HG03378 (cell line): ENCODE data around the gene ST3GAL3.
A peak's percentile ranks its signal among the peaks of the same experiment; 100 is the strongest.

Source experiments
- ATAC-seq: cut with Tn5 transposase; IDR thresholded peaks from one replicate; pipeline ENCODE4 v1.9.1; 2021; ENCODE audit warnings: mild to moderate bottlenecking, moderate library complexity; ENCODE audit not compliant: unreplicated experiment

ST3GAL3 gene

DNA sequence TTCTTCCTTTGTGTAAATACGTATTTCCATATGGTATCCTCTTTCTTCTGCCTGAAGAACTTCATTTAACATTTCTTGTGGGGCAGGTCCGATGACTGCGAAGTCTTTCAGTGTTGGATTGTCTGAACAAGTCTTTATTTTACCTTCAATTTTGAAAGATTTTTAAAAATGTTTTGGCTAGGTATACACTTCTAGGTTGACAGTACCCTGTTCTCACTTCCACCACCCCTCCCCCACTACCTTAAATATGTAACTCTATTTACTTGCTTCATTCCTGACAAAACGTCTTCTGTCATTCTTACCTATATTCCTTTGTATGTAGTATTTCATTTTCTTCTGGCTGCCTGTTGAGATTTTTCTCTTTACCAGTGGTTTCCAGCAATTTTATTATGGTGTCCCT is 140.5 kb downstream of the ST3GAL3 start:
- ATAC-seq: no peak

DNA sequence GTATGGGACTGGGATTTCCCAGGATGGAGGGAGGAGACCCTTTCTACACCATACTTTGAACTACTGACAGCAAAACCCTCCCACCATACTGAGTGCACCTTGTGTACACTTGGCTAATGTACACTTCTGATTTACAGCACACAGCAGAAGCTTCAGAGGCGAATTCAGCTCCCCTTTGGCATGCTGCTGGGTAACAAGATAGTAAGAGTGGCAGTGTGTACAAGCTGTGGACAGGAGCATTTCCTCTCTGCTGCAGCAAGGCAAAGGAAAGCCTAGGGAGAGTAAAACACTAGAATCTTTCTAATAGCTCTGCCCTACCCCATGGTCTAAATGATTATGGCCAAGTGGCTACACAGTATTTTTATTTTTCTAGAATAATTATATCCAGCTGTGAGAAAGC is 142.3 kb downstream of the ST3GAL3 start:
- no peak for ATAC-seq

DNA sequence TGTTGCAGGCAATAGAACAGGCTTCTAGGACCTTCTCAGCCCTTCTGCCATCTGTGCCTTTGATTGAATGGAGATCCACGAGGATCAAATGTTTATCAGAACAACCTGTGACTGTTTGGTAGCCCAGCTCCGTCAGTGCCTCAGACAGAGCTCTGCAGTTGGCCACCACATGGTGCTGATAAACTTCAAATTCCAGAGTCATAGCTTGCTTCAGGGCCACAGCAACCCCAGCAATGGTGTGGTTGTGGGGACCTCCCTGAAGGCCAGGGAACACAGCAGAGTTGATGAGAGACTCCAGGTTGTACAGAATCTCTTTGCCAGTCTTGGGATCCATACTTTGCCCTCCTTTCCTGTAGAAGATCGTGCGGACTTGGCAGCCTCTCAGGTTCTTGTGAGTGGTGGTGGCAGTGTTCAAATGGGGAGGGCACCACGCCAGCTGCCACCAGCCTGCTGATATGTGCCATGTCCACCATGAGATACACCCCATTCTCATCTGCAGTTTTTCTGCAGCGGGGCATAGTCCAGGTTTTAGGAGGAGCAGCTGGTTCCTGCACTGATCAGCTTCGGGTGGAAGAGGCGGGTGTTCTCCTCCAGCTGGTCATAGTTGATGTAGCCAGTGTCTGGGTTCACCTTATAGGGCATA is 143.4 kb downstream of the ST3GAL3 start:
- ATAC-seq: no peak

GRCh38 chr1:43851561-43852338 is 144.4 kb downstream of the ST3GAL3 start:
- ATAC-seq: no peak

DNA sequence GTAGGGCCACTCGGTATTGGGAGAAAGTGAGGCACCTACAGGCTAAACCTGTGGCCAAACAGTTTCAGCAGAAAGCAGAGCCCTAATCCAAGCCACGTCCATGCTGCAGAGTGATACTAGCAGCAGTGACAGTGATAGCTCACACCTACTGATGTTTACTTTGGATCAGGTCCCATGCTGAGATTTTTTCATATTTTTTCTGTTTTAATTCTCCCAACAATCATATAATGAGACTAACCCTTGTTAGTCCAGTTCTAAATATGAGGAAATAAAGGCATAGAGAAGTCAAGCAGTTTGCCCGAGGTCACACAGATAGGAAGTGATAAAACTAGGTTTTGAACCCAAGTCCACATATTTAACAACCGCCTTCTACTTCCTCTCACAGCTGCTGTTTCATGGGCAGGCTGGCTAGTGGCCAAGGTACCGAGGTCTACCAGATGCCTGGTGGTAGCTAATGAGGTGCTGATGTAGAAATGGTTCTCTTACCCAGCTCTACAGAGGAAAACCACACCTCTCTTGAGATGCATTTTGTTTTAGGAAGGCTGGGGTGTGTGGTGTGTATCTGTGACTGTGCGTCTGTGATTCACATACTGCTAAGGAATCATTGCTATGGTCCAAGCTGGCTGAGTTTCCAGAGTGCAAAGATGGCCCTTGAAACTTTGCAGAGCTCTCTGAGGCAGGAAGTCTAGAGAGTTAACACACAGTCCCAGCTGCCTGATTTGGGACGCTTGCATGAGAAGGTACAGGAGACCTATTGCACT is 146.0 kb downstream of the ST3GAL3 start:
- peak; percentile 63 for ATAC-seq

DNA sequence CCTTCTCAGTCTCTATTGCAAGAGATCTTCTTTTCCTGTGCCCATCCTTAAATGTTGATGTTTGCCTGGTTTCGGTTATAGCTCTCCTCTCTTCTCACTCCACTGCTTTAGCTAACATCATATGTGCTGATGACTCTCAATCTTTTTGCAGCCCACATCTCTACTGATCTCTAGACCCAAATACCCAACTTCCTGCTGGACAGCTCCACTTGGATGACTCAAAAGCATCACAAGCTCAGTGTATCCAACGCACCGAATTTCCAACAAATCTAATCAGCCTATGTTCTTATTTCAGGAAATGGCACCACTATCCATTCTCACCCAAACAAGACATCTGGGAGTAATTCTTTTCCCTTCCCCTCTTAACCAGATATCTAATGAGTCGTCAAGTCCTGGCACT is 147.1 kb downstream of the ST3GAL3 start:
- no peak for ATAC-seq

- ATAC-seq: no peak
Observed at GRCh38 chr1:43856188-43856587, 148.9 kb downstream of the ST3GAL3 start.

DNA sequence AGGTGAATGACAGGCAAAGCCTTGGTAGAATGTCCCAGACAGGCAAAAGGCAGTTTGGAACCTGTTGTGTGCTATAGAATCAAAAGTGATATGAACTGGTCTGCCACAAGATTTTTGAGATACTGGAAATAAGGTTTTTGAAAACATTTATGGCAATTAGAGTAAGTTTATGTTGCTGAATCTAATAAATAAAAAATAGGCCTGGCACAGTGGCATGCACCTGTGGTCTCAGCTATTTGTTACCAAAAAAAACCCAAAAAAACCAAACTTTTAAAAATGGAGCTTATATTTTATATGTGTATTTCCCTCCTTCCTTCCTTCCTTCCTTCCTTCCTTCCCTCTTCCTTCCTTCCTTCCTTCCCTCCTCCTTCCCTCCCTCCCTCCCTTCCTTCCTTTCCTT is 149.8 kb downstream of the ST3GAL3 start:
- ATAC-seq: no peak

DNA sequence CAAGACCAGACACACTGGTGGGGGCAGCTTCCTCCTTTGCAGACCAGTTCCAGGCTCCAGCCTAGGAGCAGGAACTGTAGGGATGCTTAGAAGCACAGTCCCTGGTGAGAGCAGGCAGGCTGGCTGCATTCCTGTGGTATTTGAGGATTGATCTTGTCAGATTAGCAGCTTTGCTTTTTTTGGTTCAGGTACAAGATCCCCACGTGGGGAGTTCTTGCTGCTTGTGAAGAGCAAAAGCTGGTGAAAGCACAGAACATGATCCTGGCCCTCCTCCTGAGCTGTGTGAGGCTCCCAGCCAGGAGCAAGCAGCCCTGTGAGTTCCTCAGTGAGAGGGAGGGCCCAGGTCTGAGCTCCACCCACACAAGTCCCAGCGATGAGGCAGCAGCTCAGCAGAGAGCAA is 151.0 kb downstream of the ST3GAL3 start:
- ATAC-seq: no peak

- ATAC-seq: no peak
Observed at GRCh38 chr1:43861337-43861736, 154.0 kb downstream of the ST3GAL3 start.

- ATAC-seq: no peak
Observed at GRCh38 chr1:43861988-43862735, 154.8 kb downstream of the ST3GAL3 start.

DNA sequence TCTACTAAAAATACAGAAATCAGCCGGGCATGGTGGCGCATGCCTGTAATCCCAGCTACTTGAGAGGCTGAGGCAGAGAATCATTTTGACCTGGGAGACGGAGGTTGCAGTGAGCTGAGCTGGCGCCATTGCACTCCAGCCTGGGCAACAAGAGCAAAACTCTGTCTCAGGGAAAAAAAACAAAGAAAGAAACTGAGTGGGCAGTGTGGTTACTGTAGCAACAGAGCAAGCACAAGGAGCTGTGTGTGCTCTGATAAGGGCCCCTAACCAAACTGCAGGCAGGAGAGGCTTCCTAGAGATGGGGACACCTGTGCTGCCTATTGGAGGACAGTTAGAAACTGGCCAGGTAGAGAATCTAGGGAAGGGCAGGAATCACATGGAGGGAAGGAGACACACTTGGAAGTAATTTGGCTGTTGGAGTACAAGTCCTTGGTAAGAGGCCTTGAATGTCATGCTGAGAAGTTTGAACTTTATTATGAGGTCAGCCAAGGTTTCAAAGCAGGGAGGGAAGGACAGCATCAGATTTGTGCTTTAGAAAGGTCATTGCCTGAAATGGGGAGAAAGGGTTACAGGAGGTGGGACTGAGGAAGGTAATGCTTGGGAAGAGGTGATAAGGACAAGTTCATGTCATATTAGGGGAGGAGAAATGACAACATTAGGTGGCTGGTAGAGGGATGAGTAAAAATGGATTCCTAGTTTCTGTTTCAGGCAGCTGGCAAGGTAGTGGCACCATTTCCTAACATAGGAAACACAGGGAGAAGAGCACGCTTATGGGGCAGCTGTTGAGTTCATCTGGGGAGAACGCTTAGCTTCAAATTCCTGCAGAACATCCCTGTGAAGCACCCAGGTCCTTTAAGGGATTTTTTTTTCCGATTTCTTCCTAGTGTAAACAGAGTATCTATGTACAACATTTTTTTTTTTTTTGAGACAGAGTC is 157.0 kb downstream of the ST3GAL3 start:
- ATAC-seq: no peak

DNA sequence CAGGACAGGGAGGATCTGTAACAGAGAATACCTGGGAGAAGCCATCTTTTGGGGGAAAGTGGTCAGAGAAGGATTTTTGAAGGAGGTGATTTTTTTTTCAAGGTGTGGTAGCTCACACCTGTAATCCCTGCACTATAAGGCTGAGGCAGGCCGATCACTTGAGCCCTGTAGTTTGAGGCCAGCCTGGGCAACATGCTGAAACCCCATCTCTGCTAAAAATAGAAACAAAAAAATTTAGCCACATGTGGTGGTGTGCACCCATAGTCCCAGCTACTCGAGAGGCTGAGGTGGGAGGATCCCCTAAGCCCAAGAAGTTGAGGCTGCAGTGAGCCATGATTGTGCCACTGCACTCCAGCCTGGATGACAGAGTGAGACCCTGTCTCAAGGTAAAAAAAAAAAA is 158.9 kb downstream of the ST3GAL3 start:
- no peak for ATAC-seq

DNA sequence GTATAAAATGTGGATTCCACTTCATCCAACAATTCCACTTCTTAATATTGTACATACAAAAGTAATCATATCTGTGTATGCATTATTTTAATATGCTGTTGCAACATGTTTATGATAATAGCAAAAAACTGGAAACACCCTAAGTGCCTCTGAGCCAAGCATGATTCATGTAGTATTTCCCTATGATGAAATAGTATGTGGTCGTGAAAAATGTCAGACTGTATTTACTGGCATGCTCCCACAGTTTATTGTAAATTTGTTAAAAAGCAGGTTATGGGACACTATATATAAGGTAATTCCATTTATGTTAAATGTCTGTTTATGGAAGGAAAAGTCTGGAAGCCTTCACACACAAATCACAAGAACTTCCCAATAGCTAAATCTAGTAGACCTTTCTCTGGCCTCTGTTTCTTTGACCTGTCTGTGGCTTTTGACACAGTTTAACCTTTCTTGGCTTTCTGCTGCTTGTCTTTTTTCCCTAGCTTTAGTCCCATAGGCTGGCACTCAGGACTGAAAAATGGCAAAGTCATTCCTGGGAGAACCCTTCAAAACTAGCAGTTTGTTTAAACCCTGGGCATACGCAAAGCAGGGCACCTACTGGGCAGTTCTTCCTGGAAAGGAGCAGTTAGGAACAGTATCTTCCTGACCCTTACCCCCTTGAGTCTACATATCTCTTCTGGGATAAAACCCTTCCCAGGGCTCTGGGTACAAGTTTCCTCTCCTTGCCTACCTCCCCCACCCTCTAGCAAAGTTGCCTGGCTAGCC is 160.8 kb downstream of the ST3GAL3 start:
- ATAC-seq: no peak

DNA sequence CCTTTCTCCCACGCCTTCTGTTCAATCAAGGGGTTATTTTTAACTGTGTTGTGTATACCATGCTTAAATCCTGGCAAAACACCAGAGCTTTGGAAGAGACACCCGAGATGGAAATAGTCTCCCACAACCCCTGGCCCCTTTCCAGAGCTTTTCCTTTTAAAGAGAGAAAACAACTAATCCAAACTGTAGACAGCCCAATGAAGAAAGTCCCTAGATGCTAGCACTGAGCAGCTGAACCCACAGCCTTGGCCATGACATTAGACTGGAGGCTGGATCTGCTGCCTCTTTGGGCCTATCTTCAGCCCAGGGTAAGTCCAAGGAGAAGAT is 161.4 kb downstream of the ST3GAL3 start:
- ATAC-seq: no peak

DNA sequence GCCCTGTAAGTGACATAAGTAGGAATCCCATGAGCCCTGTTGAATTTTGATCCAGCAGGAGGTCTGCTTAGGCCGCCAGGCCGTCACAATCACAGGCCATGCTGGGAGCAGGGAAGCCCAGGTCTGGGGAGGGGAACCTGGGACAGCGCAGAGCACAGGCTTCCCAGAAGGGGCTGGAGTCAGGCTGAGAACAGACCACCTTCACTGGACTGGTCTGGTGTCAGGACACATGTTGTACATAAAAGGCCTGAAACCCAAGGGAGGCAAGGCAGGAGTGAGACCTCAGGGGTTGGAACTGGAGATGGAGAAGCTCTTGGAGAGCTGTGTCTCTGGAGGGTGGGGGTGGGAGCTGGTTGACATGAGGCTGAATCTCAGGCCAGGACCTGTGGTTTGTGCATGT is 163.0 kb downstream of the ST3GAL3 start:
- ATAC-seq: no peak

DNA sequence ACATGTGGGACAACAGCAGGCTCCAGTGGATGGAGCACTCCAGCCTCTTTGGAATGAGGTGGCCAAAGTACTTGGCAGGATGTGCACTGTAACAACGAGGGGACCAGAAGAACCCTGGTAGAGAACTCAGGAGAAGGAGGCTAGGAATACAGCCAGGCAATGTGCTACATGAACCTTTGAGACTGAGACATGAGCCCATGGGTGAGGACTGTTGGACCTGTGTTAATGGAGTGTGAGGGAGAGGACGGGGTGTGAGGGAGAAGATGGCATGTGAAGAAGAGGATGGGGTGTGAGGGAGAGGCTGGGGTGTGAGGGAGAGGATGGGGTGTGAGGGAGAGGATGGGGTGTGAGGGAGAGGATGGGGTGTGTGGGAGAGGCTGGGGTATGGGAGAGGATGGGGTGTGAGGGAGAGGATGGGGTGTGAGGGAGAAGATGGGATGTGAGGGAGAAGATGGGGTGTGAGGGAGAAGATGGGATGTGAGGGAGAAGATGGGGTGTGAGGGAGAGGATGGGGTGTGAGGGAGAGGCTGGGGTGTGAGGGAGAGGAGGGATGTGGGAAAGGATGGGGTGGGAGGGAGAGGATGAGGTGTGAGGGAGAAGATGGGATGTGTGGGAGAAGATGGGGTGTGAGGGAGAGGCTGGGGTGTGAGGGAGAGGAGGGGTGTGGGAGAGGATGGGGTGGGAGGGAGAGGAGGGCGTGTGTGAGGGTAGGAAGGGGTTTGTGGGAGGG is 164.0 kb downstream of the ST3GAL3 start:
- ATAC-seq: no peak

GRCh38 chr1:43872280-43872679 is 164.9 kb downstream of the ST3GAL3 start:
- no peak for ATAC-seq

- ATAC-seq: no peak
Observed at GRCh38 chr1:43873851-43874250, 166.5 kb downstream of the ST3GAL3 start.
